HEK293 (cell line): Measurements from ENCODE around the gene ZNF629.

ENCODE experiments used
- GLI2 ChIP-seq: fragments of 450-650 bp; formaldehyde crosslinking; IDR thresholded peaks from 2 replicates; pipeline ENCODE4; 2017; ENCODE audit warnings: missing biosample characterization, missing genetic modification characterization, low read depth, borderline replicate concordance
- GLIS1 ChIP-seq: fragments of 450-650 bp; formaldehyde crosslinking; IDR thresholded peaks from 2 replicates; pipeline ENCODE4 v1.5.1; 2016; ENCODE audit warnings: missing biosample characterization, missing genetic modification characterization
- PRDM1 ChIP-seq: fragments of 450-650 bp; formaldehyde crosslinking; IDR thresholded peaks from 2 replicates; pipeline ENCODE4; 2016; ENCODE audit warnings: missing biosample characterization, missing genetic modification characterization
- SETDB1 ChIP-seq: IDR thresholded peaks from one replicate; pipeline ENCODE4 v1.6.1; 2017; ENCODE audit warnings: mild to moderate bottlenecking, low read length, moderate library complexity, mixed read lengths; ENCODE audit not compliant: insufficient read length
- ZBTB8A ChIP-seq: fragments of 450-650 bp; formaldehyde crosslinking; IDR thresholded peaks from 2 replicates; pipeline ENCODE4 v1.5.1; 2016; ENCODE audit warnings: missing biosample characterization, missing genetic modification characterization
- ZNF10 ChIP-seq: fragments of 450-650 bp; formaldehyde crosslinking; IDR thresholded peaks from 2 replicates; pipeline ENCODE4 v1.5.1; 2017; ENCODE audit warnings: missing biosample characterization, missing genetic modification characterization
- ZNF112 ChIP-seq: fragments of 450-650 bp; formaldehyde crosslinking; IDR thresholded peaks from 2 replicates; pipeline ENCODE4 v1.5.0; 2017; ENCODE audit warnings: missing biosample characterization, missing genetic modification characterization
- ZNF174 ChIP-seq: fragments of 450-650 bp; formaldehyde crosslinking; IDR thresholded peaks from 2 replicates; pipeline ENCODE4 v1.5.0; 2017; ENCODE audit warnings: missing biosample characterization, mild to moderate bottlenecking, missing genetic modification characterization
- ZNF302 ChIP-seq: fragments of 450-650 bp; formaldehyde crosslinking; IDR thresholded peaks from 2 replicates; pipeline ENCODE4 v1.5.1; 2016; ENCODE audit warnings: missing biosample characterization, missing genetic modification characterization, low read depth
- ZNF350 ChIP-seq: fragments of 450-650 bp; formaldehyde crosslinking; IDR thresholded peaks from 2 replicates; pipeline ENCODE4 v1.5.0; 2017; ENCODE audit warnings: missing biosample characterization, mild to moderate bottlenecking, missing genetic modification characterization
- ZNF404 ChIP-seq: fragments of 450-650 bp; formaldehyde crosslinking; IDR thresholded peaks from 2 replicates; pipeline ENCODE4 v1.5.1; 2017; ENCODE audit warnings: missing biosample characterization, missing genetic modification characterization
- ZNF423 ChIP-seq: fragments of 450-650 bp; formaldehyde crosslinking; IDR thresholded peaks from 2 replicates; pipeline ENCODE4 v1.5.1; 2016; ENCODE audit warnings: missing biosample characterization, missing genetic modification characterization
- ZNF473 ChIP-seq: fragments of 450-650 bp; formaldehyde crosslinking; IDR thresholded peaks from 2 replicates; pipeline ENCODE4 v1.5.1; 2017; ENCODE audit warnings: missing biosample characterization, missing genetic modification characterization
- ZNF518A ChIP-seq: fragments of 450-650 bp; formaldehyde crosslinking; conservative IDR thresholded peaks from 2 replicates; pipeline ENCODE4 v1.5.1; 2016; ENCODE audit warnings: low read depth, missing biosample characterization, missing genetic modification characterization
- ZNF623 ChIP-seq: fragments of 450-650 bp; formaldehyde crosslinking; IDR thresholded peaks from 2 replicates; pipeline ENCODE4 v1.5.1; 2016; ENCODE audit warnings: missing biosample characterization, missing genetic modification characterization
- ZNF645 ChIP-seq: fragments of 450-650 bp; formaldehyde crosslinking; IDR thresholded peaks from 2 replicates; pipeline ENCODE4; 2016; ENCODE audit warnings: missing biosample characterization, missing genetic modification characterization
- ZNF654 ChIP-seq: fragments of 450-650 bp; formaldehyde crosslinking; IDR thresholded peaks from 2 replicates; pipeline ENCODE4 v1.5.1; 2016; ENCODE audit warnings: low read depth, missing biosample characterization, missing genetic modification characterization
- ZNF660 ChIP-seq: fragments of 450-650 bp; IDR thresholded peaks from 2 replicates; pipeline ENCODE4 v1.5.1; 2018; ENCODE audit warnings: missing biosample characterization, mild to moderate bottlenecking, missing genetic modification characterization
- ZNF677 ChIP-seq: fragments of 450-650 bp; IDR thresholded peaks from 2 replicates; pipeline ENCODE4 v1.5.0; 2018; ENCODE audit warnings: missing biosample characterization, mild to moderate bottlenecking, missing genetic modification characterization, moderate library complexity
- ZNF843 ChIP-seq: fragments of 450-650 bp; formaldehyde crosslinking; IDR thresholded peaks from 2 replicates; pipeline ENCODE4 v1.5.1; 2016; ENCODE audit warnings: missing biosample characterization, missing genetic modification characterization
- TF ChIP-seq, protein P1 (sequence below): fragments of 450-650 bp; IDR thresholded peaks from 2 replicates; pipeline ENCODE4 v1.5.1; 2018; ENCODE audit warnings: missing biosample characterization, missing genetic modification characterization
- TF ChIP-seq, protein P2 (sequence below): fragments of 450-650 bp; formaldehyde crosslinking; IDR thresholded peaks from 2 replicates; pipeline ENCODE4 v1.5.0; 2017; ENCODE audit warnings: missing biosample characterization, missing genetic modification characterization, borderline replicate concordance
- TF ChIP-seq, protein P3 (sequence below): fragments of 450-650 bp; formaldehyde crosslinking; IDR thresholded peaks from 2 replicates; pipeline ENCODE4 v1.5.1; 2016; ENCODE audit warnings: missing biosample characterization, missing genetic modification characterization
- TF ChIP-seq, protein P4 (sequence below): fragments of 450-650 bp; formaldehyde crosslinking; IDR thresholded peaks from 2 replicates; pipeline ENCODE4 v1.5.1; 2016; ENCODE audit warnings: missing biosample characterization, missing genetic modification characterization

The ZNF629 gene

GRCh38 chr16:30747799-30748633 lies 39.0 kb downstream of the ZNF629 start, which contains the start of gene PHKG2 (continued):
- TF ChIP-seq ZNF645 = no peak
- TF ChIP-seq ZNF10 = no peak
- no peak for TF ChIP-seq ZNF654 (tag by site-specific recombination)
- no peak for TF ChIP-seq ZNF404 (tag by site-specific recombination)
- TF ChIP-seq, protein P1, sequence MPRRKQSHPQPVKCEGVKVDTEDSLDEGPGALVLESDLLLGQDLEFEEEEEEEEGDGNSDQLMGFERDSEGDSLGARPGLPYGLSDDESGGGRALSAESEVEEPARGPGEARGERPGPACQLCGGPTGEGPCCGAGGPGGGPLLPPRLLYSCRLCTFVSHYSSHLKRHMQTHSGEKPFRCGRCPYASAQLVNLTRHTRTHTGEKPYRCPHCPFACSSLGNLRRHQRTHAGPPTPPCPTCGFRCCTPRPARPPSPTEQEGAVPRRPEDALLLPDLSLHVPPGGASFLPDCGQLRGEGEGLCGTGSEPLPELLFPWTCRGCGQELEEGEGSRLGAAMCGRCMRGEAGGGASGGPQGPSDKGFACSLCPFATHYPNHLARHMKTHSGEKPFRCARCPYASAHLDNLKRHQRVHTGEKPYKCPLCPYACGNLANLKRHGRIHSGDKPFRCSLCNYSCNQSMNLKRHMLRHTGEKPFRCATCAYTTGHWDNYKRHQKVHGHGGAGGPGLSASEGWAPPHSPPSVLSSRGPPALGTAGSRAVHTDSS (tag by site-specific recombination) = no peak
- TF ChIP-seq GLI2 = no peak; the same call in 1 of the 2 replicates
- peak; percentile 47; the same call in 1 of the 2 replicates for TF ChIP-seq ZNF843 (tag by site-specific recombination)
- peak; percentile 21; the same call in 1 of the 2 replicates for TF ChIP-seq GLIS1 (tag by site-specific recombination)
- TF ChIP-seq, protein P2, sequence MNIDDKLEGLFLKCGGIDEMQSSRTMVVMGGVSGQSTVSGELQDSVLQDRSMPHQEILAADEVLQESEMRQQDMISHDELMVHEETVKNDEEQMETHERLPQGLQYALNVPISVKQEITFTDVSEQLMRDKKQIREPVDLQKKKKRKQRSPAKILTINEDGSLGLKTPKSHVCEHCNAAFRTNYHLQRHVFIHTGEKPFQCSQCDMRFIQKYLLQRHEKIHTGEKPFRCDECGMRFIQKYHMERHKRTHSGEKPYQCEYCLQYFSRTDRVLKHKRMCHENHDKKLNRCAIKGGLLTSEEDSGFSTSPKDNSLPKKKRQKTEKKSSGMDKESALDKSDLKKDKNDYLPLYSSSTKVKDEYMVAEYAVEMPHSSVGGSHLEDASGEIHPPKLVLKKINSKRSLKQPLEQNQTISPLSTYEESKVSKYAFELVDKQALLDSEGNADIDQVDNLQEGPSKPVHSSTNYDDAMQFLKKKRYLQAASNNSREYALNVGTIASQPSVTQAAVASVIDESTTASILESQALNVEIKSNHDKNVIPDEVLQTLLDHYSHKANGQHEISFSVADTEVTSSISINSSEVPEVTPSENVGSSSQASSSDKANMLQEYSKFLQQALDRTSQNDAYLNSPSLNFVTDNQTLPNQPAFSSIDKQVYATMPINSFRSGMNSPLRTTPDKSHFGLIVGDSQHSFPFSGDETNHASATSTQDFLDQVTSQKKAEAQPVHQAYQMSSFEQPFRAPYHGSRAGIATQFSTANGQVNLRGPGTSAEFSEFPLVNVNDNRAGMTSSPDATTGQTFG (tag by site-specific recombination) = no peak
- TF ChIP-seq ZNF623 (tag by site-specific recombination) = no peak
- TF ChIP-seq, protein P3, sequence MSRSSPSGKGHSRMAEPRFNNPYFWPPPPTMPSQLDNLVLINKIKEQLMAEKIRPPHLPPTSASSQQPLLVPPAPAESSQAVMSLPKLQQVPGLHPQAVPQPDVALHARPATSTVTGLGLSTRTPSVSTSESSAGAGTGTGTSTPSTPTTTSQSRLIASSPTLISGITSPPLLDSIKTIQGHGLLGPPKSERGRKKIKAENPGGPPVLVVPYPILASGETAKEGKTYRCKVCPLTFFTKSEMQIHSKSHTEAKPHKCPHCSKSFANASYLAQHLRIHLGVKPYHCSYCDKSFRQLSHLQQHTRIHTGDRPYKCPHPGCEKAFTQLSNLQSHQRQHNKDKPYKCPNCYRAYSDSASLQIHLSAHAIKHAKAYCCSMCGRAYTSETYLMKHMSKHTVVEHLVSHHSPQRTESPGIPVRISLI = no peak
- TF ChIP-seq ZNF473 (tag by site-specific recombination) = no peak
- no peak for TF ChIP-seq SETDB1
- TF ChIP-seq ZNF660 (tag by site-specific recombination) = peak; percentile 22; the same call in 1 of the 2 replicates
- no peak for TF ChIP-seq ZNF423 (tag by site-specific recombination)
- TF ChIP-seq ZNF350 (tag by site-specific recombination) = no peak
- TF ChIP-seq ZNF112 = no peak
- TF ChIP-seq ZBTB8A (tag by site-specific recombination) = peak; percentile 97
- TF ChIP-seq PRDM1 (tag by site-specific recombination) = no peak
- TF ChIP-seq, protein P4, sequence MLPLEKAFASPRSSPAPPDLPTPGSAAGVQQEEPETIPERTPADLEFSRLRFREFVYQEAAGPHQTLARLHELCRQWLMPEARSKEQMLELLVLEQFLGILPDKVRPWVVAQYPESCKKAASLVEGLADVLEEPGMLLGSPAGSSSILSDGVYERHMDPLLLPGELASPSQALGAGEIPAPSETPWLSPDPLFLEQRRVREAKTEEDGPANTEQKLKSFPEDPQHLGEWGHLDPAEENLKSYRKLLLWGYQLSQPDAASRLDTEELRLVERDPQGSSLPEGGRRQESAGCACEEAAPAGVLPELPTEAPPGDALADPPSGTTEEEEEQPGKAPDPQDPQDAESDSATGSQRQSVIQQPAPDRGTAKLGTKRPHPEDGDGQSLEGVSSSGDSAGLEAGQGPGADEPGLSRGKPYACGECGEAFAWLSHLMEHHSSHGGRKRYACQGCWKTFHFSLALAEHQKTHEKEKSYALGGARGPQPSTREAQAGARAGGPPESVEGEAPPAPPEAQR (tag by site-specific recombination) = no peak
- TF ChIP-seq ZNF174 = no peak
- no peak for TF ChIP-seq ZNF518A (tag by site-specific recombination)
- TF ChIP-seq ZNF677 (tag by site-specific recombination) = no peak
- TF ChIP-seq ZNF302 (tag by site-specific recombination) = no peak
